AG09319 (cell line): ENCODE results near the gene SAMD5.

Experiments
- DNase-seq: peaks from one replicate; pipeline ENCODE4 v3.0.0-alpha.2; 2010; ENCODE audit warnings: low read depth; ENCODE audit errors: extremely low read depth
- TF ChIP-seq, protein P1 (sequence below): IDR thresholded peaks from 2 replicates; pipeline ENCODE4 v1.5.1; 2011; ENCODE audit warnings: low read depth, mild to moderate bottlenecking, inconsistent platforms, low read length, moderate library complexity

SAMD5 gene

DNA sequence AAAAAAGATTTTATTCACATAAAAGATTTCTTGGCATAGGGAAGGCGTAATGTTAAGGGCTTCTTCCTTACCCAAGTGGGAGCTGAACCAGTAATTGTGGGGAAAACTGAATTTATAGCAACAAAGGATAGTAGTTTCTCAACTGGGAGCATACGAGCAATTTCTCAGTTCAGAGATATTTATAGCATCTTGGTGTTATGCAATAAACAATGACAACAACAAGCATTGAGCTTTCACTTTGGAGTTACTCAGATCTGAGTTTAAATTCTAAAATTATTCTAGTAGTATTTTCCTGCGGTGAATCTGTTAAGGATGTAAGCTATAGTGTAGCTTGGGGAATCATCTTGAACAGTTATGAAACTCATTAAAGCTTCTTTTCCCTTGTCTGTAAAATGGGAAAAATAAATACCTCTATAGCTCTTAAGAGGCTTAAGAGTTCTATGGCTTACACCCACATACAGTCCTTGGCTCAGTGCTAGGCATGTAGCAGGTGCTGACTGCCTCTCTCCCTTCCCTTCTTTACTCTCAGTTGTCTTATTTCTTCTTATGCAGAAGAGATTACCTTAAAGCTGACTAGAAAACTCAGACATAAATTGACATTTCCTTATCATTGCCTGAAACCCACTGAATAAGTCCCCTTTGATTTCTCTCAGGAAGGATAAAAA is 58.8 kb downstream of the SAMD5 start:
- no peak for DNase-seq
- TF ChIP-seq, protein P1, sequence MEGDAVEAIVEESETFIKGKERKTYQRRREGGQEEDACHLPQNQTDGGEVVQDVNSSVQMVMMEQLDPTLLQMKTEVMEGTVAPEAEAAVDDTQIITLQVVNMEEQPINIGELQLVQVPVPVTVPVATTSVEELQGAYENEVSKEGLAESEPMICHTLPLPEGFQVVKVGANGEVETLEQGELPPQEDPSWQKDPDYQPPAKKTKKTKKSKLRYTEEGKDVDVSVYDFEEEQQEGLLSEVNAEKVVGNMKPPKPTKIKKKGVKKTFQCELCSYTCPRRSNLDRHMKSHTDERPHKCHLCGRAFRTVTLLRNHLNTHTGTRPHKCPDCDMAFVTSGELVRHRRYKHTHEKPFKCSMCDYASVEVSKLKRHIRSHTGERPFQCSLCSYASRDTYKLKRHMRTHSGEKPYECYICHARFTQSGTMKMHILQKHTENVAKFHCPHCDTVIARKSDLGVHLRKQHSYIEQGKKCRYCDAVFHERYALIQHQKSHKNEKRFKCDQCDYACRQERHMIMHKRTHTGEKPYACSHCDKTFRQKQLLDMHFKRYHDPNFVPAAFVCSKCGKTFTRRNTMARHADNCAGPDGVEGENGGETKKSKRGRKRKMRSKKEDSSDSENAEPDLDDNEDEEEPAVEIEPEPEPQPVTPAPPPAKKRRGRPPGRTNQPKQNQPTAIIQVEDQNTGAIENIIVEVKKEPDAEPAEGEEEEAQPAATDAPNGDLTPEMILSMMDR: no peak

DNA sequence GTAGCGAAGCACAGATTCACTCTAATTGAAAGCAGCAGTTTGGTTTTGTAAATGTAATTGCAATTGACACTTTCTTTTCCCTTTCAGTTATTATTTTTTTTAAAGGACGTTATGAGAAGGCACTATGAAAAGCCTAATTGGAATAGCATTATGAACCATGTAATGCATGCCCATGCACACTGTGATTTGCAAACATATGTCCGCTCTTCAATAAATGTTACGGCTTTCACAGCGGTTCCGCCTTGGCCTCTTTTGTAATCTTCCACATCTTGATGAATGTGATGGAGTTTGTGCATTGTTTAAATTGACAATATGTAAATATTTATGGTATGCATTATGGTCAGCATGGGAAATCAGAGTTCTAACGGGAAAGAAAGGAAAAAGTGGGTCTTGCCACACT is 61.3 kb downstream of the SAMD5 start:
- no peak for DNase-seq
- TF ChIP-seq, protein P1: no peak

DNA sequence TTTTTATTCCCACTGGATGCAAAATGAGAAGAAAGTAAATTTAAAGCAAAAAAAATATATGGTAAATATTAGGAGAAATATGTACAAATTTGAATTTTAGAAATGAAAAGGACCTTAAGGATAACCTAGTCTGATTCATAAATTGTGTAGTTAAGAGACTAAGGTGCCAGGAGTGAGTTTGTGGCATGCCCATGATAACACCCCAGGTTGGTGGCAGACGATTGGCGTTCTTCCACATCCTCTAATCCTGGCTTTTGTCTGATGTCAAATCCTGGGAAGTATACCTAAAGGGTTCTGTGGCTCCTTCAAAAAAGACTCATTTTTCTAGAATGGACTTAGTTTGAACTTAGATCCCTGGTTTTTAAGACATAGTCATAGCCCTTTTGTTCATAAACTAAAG is 62.2 kb downstream of the SAMD5 start:
- no peak for DNase-seq
- TF ChIP-seq, protein P1: no peak

DNA sequence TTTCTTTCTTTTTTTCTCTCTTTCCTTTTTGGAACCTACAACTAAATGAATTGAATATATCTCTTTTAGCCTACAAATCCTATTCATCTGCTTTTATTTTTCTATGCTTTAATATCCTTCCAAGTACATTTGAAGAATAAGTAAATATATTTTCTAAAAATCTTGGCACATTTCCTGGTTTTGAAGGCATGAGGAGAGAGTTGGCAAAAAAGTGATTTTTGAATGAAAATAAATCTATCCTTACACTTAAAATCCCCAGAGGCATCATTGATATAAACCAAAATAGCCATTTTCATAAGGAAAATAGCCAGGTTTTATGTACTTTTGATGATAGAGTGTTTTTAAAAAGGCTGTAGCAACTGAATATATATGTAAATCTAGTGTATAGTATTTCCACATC is 69.0 kb downstream of the SAMD5 start:
- DNase-seq: no peak
- TF ChIP-seq, protein P1: no peak

DNA sequence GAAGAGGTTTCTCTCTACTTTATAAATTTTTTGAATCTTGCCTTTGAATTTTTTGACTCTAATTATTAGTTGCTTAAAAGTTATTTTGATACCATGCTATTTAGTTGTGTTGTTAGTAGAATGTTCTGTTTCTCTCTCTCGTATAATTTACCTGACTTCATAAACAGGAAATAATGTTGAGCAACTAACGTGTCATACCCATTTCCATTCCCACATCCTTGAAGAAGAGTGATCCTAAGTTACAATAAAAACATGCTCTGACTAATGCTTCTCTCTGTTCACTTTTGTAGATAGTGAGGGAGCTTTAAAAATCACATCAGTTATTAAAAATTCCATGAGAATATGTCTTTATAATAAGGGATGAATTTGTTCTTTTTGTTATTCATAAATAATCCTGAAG is 69.7 kb downstream of the SAMD5 start:
- DNase-seq: no peak
- TF ChIP-seq, protein P1: no peak

DNA sequence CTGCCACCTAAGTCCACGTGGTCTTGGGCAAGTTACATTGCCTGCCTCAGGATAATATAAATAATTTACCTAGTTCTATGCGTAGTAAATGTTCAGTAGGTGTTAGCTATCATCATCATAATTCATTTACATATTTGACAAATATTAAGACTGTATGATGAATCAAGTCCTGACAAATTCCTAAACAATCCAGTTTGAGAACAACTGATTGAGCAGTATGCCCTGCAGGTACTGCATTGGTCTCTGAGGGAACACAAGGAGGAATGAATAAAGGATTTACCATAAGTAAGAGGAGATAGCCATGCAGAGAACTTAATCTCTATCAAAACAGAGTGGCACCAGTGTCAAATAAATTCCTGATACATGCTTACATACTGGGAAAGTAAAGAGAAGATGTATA is 70.4 kb downstream of the SAMD5 start:
- TF ChIP-seq, protein P1: no peak
- DNase-seq: no peak

DNA sequence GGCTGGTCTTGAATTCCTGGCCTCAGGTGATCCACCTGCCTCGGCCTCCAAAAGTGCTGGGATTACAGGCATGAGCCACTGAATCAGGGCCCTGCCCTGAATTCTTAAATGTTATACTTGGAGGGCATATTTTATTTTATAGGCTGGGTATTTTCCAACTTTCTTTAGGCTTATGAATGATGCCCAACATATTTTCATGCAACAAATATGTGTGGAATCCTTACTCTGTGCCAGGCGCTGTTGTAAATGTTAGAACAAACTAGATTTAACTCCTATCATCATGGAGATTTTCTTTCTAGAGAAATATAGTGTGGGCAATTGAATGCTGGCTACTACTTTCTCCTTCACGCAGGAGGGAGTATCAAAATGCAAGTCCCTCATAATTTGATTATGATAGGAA is 71.2 kb downstream of the SAMD5 start:
- TF ChIP-seq, protein P1: no peak
- DNase-seq: no peak
